K562 (cell line): ENCODE measurements around the gene ZSWIM6. TPM values are rescaled to one million over a fixed set of nuclear protein-coding genes. Genes with fewer than 3 reads are reported as not detected.

Source experiments
- GTF2A2 ChIP-seq: IDR thresholded peaks from 2 replicates; pipeline ENCODE4 v1.6.1; 2016; ENCODE audit warnings: mild to moderate bottlenecking, missing genetic modification characterization, missing compliant biosample characterization
- HEY1 ChIP-seq: fragments of 250-450 bp; sonication (Bioruptor Pico); IDR thresholded peaks from 2 replicates; pipeline ENCODE4 v1.5.0; 2020; ENCODE audit warnings: mild to moderate bottlenecking, moderate library complexity, borderline replicate concordance
- IFI16 ChIP-seq: fragments of 250-450 bp; sonication (Bioruptor Pico); IDR thresholded peaks from 2 replicates; pipeline ENCODE4 v2.1.2; 2022; ENCODE audit warnings: mild to moderate bottlenecking, inconsistent platforms
- NFATC3 ChIP-seq: fragments of 450-650 bp; IDR thresholded peaks from 2 replicates; pipeline ENCODE4 v1.6.1; 2017; ENCODE audit warnings: mild to moderate bottlenecking
- SAFB ChIP-seq: fragments of 200-400 bp; formaldehyde crosslinking; IDR thresholded peaks from 2 replicates; pipeline ENCODE4 v1.6.1; 2017; ENCODE audit warnings: low read depth, low read length, borderline replicate concordance
- TSC22D4 ChIP-seq: fragments of 450-650 bp; IDR thresholded peaks from 2 replicates; pipeline ENCODE4 v1.6.1; 2016; ENCODE audit warnings: missing genetic modification characterization, missing biosample characterization, control low read depth
- ZNF79 ChIP-seq: fragments of 250-450 bp; sonication (Bioruptor Pico); IDR thresholded peaks from 2 replicates; pipeline ENCODE4 v1.4.0; 2020; ENCODE audit warnings: low read depth, mild to moderate bottlenecking, moderate library complexity
- polyA plus RNA-seq, 8 experiments: library from polyadenylated mRNA; depleted of rRNA in 4 of 8; stranded (reverse) in 5 of 8; unstranded in 3 of 8; fragments of >200 nt; fragmentation: Nextera tagmentation in 2 of 8; fragmentation: Illumina TruSeq in 1 of 8; extraction: Ambion mirVana in 2 of 8; extraction: Trizol in 1 of 8; gene quantifications; 2 replicates each; pipeline versions ENCODE4 v1.2.1 to v1.2.3, GENCODE V29; 2011 to 2014; ENCODE audit warnings: inconsistent platforms in 1 of 8, missing spikeins in 1 of 8
- total RNA-seq, 7 experiments: library from RNA; depleted of rRNA in 6 of 7; stranded (reverse); fragments of >200 nt in 6 of 7; fragmentation: Illumina TruSeq in 2 of 7; extraction: Trizol in 2 of 7; gene quantifications; 2 replicates each; pipeline versions ENCODE4 v1.2.1 to v1.2.3, GENCODE V29; 2011 to 2021; ENCODE audit warnings: low replicate concordance in 1 of 7
- TF ChIP-seq, protein P1 (sequence below): sonication (generic); formaldehyde crosslinking; IDR thresholded peaks from 2 replicates; pipeline ENCODE4 v1.8.0; 2022; ENCODE audit warnings: mild to moderate bottlenecking, missing genetic modification reagents
- TF ChIP-seq, protein P2 (sequence below): IDR thresholded peaks from 2 replicates; pipeline ENCODE4 v1.6.1; 2011; ENCODE audit not compliant: insufficient read length; ENCODE audit errors: extremely low read depth
- TF ChIP-seq, protein P3 (sequence below): fragments of 250-450 bp; sonication (Bioruptor Pico); IDR thresholded peaks from 2 replicates; pipeline ENCODE4 v1.4.0; 2020
- TF ChIP-seq, protein P4 (sequence below): sonication (generic); formaldehyde crosslinking; IDR thresholded peaks from 2 replicates; pipeline ENCODE4 v1.8.1; 2023; ENCODE audit warnings: mild to moderate bottlenecking, missing genetic modification reagents

ZSWIM6 gene
- total and polyA plus RNA-seq, 9 of the 15 experiments (the other 6 are each of a cell fraction or from before 2014, with no cell fraction given): 0.81 to 3.2 (median 2.0) TPM

DNA sequence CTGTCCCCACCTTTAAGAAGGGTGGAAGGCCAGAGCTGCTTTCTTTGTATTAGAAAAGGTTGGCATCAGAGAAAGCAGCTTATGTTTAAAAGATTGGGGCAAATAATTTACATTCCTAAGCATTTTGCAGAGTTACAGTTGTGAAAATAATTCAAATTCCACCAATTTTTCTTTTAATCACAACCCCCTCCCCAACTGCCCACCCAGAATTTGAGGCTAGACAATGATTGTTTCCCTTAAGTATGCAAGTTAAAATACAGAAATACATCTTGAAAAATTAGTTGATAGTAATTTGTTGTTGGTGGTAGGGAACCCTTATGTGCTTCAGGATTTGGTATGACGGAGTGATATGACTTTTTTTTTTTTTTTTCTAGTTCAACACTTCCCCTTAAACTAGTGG lies 133.0 kb downstream of the ZSWIM6 start (continued):
- TF ChIP-seq SAFB (no peak), ZNF79 (CRISPR knock-in tag) (no peak), TSC22D4 (tag) (no peak), NFATC3 (no peak), GTF2A2 (tag) (no peak), IFI16 (CRISPR knock-in tag) (no peak), HEY1 (CRISPR knock-in tag) (no peak)
- TF ChIP-seq, protein P1, sequence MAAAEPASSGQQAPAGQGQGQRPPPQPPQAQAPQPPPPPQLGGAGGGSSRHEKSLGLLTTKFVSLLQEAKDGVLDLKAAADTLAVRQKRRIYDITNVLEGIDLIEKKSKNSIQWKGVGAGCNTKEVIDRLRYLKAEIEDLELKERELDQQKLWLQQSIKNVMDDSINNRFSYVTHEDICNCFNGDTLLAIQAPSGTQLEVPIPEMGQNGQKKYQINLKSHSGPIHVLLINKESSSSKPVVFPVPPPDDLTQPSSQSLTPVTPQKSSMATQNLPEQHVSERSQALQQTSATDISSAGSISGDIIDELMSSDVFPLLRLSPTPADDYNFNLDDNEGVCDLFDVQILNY: no peak
- TF ChIP-seq, protein P2, sequence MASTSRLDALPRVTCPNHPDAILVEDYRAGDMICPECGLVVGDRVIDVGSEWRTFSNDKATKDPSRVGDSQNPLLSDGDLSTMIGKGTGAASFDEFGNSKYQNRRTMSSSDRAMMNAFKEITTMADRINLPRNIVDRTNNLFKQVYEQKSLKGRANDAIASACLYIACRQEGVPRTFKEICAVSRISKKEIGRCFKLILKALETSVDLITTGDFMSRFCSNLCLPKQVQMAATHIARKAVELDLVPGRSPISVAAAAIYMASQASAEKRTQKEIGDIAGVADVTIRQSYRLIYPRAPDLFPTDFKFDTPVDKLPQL: no peak
- TF ChIP-seq, protein P3, sequence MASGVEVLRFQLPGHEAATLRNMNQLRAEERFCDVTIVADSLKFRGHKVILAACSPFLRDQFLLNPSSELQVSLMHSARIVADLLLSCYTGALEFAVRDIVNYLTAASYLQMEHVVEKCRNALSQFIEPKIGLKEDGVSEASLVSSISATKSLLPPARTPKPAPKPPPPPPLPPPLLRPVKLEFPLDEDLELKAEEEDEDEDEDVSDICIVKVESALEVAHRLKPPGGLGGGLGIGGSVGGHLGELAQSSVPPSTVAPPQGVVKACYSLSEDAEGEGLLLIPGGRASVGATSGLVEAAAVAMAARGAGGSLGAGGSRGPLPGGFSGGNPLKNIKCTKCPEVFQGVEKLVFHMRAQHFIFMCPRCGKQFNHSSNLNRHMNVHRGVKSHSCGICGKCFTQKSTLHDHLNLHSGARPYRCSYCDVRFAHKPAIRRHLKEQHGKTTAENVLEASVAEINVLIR (CRISPR knock-in tag): no peak
- TF ChIP-seq, protein P4, sequence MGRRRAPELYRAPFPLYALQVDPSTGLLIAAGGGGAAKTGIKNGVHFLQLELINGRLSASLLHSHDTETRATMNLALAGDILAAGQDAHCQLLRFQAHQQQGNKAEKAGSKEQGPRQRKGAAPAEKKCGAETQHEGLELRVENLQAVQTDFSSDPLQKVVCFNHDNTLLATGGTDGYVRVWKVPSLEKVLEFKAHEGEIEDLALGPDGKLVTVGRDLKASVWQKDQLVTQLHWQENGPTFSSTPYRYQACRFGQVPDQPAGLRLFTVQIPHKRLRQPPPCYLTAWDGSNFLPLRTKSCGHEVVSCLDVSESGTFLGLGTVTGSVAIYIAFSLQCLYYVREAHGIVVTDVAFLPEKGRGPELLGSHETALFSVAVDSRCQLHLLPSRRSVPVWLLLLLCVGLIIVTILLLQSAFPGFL: no peak
